ENCODE measurements around the gene ADRM1.

The ADRM1 gene

DNA sequence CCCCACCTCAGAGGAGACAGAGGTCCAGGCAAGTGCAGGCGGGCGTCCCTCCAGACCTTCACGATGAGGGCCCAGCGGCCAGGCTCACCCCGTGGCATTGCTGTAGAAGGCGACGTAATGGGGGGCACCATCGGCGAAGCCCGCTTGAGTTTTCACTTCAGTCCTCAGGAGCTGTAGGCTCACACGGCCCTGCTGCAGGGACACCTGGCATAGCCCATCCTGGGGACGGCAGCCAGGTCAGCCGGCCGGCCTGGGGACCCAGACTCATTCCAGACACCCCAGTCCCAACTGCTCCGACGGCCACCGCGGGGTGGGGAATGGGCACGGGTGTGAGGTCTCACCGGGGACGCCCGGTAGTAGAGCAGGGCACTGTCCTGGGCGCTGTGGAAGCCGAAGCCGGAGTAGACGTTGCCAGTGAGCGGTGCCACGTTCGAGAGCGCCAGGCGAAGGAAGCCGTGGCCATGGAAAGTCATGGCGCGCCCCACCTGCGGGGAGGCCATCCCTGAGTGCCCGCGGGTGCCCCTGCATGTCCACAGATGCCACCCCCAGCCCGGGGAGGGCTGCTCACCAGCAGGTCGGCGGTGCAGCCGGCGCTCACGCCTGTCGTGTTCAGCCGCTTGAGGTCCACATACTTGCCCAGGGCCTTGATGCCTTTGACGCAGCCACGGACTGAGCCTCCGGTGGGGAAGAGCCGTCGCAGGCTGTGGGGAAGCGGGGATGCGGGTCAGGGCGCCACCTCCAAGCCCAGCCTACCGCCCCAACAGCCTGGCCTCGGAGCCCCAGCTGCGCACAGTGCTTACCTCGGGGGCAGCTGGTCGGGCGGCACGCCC is 9.2 kb downstream of the ADRM1 start:
- no peak for DNase-seq (ENCODE audit: low read depth)

DNA sequence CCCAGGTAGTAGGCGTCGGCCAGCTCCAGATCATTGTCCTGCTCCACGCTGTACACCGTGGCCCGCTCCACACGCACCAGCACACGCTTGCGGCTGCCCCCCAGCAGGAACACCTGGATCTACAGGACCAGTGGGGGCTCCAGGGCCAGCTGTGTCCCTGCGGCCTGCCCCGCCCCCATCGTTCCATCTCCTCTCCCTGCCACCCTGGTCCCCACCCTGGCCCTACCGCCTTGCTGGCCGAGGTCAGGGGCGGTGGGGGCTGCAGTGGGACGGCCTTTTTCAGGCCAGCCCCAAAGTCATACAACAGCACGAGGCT is 9.8 kb downstream of the ADRM1 start:
- DNase-seq (ENCODE audit: low read depth): no peak

DNA sequence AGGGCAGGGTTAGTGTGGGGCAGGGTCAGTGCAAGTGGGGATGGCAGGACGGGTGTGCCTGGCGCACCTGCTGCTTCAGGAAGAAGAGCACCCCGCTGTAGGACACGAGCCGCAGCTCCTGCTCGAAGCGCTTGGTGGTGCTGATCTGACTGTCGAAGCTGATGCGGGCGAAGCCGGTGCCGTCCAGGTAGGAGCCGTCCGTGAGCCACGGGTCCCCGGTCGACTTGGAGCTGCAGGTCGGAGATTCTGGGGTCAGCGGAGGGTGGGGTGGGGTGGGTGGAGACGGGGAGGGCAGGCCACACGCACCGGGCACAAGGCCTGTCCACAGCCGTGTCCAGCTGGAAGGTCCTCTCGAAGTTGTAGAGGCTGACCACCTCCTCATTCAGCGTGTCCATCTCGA is 10.2 kb downstream of the ADRM1 start:
- no peak for DNase-seq (ENCODE audit: low read depth)

DNA sequence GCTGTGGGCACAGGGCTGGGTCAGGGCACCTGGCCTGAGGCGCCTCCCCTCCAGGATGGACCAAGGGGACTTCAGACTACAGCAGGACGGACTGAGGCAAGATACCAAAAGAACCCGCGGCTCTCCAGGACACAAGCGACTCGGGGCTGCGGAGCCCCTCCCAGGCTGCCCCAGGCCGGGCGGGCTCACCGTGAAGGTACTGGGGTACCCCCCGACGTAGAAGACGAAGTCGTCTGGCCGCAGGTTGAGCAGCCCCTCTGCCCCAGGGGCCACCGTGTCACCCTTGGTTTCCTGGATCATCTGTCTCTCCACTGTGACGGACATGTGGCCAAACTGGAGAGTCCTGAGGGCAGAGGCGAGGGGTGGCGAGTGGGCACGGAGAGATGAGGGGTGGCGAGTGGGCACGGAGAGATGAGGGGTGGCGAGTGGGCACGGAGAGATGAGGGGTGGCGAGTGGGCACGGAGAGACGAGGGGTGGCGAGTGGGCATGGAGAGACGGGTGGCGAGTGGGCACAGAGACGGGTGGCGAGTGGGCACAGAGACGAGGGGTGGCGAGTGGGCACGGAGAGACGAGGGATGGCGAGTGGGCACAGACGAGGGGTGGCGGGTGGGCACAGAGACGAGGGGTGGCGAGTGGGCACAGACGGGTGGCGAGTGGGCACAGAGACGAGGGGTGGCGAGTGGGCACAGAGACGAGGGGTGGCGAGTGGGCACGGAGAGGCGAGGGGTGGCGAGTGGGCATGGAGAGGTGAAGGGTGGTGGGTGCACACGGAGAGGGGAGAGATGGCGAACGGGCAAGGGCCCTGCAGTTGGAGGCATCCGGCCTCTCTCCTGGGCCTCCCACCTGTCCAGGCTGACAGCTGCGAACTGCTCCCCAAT is 10.9 kb downstream of the ADRM1 start:
- no peak for DNase-seq (ENCODE audit: low read depth)

DNA sequence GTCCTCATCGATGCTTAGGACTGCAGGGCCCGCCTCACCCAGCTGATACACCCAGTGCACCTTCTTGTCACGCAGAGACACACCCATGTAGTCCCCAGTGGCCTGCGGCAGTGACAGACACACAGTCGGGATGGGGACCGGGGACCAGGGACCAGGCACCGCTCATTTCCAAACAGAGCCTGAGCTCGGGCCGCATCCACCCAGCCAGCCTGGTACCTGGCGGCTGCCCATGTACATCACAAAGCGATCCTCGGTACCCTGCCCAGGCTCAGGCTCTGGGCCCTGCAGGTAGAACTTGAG is 11.5 kb downstream of the ADRM1 start:
- DNase-seq (ENCODE audit: low read depth): no peak

DNA sequence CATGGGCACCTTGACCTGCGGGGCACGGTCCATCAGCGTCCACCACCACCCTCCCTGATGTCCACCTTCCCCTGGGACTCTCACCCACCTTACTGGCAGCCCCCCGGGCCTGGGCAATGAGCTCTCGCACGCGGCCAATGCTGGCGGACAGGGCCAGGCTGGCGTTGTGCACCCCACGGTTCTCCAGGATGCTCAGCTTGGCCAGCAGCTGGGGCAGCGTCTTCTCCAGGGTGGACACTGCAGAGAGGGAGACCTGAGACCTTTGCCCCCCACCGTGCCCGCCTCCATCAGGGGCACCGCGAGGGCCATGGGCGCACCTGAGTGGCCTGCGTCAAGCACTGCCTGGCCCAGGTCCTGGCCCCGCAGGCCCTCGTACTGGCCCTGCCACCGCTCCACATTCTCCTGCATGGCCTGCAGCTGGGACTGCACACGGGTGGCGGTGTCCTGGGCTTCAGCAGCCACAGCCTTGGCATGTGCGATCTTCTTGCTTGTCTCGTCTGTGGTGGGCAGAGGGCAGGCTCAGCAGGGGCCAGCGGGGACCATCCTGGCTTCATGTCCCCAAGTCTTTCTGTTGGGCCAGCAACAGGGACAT is 12.0 kb downstream of the ADRM1 start:
- DNase-seq (ENCODE audit: low read depth): no peak

DNA sequence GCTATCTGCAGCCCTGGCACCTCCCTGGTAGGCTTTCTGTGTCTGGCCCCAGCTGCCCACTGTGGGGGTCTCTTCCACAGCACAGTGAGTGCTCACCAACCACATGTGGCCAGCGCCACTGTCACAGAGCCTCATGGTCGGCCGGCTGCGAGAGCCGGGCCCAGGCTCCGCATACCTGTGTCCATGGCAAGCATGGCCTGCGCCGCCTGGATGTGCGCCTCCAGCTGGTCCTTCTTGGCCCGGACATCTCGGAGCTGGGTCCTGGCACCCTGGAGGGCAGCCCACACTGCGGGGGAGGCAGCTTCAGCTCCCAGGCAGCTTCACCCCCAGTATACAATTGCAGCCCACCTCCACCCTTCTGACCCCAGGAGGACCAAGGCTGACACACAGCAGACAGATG is 13.0 kb downstream of the ADRM1 start:
- no peak for DNase-seq (ENCODE audit: low read depth)

DNA sequence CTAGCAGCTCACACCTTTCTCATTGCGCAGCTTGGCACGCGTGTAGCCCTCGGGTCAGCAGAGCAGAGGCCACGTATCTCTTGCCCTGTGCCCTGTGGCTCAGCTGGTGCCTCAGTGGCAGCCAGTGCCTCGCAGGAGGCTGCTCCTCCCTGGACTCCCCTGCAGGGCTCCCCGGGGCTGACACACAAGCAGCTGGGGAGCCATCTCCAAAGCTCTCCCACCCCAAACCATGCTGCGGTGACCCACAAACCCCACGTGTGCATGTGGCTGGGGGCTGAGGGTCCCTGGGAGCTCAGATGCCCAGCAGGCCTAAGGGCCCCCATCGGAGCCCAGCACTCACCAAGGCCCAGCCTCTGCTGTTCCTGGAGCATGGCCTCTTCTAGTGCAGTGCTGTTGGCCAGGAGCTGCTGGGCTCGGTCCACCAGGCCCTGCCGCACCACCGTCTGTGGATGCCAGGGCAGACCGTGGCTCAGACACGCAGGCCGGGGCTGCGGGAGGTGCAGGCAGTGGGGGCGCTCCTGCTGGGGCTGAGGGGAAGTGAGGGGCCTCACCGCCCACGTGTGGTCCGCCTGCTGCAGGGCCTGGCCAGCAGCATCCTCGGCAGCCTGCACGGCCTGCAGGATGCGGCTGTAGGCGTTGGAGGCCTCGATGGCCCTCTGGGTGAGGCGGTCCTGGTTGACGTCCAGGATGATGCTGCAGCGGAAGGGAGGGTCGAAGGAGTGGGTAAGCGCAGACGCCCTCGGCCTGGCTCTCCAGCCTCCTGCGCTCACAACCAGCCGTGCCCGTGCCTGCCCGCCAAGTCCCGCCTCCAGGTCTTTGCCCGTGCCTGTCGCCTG is 13.8 kb downstream of the ADRM1 start:
- no peak for DNase-seq (ENCODE audit: low read depth)

DNA sequence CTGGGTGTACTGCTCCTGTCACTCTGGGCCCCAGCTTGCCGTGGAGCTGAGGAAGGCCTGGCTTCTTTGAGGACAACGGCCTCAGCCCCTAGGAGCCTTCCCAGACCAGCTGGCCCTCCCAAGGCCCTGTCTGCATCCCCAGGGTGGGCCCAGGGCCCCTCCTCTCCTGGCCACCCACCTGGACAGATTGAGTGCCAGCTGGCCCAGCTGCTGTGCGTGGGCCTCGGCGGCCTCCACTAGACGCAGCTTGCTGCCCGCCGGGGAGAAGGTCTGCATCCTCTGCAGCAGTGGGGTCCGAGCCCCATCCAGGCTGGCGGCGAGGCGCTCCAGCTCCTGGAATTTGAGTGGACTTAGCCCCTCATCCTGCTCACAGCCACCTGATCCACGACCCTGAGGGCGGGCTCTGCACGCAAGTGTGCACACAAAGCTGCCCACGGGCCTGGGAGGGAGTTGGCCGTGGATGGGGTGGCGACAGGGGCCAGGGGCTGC is 14.4 kb downstream of the ADRM1 start:
- no peak for DNase-seq (ENCODE audit: low read depth)

DNA sequence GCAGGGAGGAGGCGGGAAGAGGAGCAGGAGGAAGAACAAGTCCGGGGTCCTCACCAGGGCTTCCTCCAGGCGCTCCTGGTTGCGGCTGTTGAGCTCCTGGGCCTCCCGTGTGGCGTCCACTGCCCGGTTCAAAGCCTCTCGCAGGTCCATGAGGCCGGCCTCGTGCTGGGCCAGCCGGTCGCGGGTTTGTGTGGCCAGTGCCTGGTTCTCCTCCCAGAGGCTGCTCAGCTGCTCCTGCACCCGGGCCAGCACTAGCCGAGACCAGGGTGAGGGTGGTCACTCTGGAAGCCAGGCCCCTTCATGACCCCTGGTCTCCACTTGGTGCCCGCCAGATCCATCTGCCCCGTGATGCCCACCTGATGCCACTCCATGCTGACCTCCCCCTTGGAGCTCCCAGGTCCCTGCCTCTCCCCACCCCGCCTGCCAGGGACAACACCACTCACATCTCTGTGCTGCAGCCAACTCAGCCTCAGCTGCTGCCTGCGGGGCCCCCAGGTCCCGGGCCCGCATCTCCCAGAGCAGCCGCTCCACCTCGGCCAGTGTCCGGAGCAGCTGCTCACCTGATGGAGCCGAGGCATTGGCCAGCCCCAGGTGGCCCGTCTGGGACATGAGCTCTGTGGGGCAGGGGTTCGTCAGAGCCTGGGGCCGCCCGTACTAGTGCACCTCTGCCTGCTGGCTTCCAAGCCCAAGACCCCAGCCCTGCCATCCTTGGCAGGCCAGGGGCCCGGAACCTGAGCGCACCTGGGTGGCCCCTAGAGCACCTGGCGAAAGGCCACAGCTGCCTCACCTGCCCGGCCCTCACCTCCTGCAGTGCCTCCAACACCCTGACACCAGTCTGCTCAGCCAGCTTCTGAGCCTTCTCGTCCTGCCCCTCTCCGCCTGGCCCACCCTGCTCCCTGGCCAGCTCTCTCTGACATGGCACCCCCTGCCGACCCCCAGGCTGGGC is 15.9 kb downstream of the ADRM1 start:
- DNase-seq (ENCODE audit: low read depth): no peak

DNA sequence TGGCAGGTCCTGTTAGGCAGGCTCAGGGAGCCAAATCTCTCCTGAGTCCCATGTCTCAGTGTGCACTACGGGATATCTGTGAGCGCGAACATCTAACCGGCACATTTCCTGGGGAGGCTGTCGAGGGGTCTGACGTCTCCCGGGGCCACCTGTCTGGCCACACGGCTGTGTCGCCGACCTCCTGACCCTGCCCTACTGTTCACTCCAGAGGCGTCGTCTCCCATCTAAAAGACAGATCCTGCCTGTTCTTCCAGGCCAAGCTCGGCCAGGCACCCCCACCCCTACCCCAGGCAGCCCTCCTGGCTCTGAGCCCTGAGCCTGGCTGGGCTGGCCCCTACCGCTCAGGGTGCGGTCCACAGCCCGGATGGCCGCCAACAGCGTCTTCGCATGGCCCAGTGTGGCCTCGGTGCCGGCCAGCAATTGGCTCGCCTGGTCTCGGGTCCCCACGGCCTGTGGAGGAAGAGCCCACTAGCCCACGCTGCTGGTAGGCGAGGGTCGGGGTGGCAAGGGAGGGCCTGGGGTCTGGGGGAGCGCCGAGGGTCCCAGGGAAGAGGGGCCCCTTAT is 16.6 kb downstream of the ADRM1 start:
- no peak for DNase-seq (ENCODE audit: low read depth)

DNA sequence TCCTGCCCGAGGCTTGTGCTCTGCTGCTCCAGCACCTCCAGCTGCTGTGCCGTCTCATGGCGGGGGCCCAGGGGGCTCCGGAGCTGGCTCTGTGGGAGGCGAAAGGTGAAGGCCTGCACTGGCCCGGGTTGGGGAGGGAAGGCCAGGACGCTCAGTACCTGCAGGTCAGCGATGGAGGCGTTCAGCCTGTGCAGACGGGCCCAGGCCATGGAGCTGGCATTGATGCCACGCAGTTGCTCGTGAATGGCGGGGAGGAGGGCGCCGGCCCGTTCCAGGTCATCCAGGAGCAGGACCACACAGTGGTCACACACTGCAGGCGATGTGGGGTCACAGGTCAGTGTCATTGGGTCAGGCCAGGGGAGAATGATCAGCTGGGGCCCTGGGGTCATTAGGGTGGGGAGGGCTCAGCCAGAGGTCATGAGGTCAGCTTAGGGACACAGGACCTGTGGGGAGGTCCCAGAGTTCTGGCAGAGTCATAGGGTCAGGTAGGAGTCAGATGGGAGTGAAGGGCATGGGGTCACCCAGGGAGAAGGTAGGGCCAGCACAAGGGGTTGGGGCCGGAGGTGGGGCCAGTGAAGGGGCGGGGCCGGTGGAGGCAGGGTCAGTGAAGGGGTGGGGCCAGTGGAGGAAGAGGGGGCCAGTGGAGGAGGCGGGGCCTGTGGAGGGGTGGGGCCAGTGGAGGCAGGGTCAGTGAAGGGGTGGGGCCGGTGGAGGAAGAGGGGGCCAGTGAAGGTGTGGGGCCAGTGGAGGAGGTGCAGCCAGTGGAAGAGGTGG is 18.0 kb downstream of the ADRM1 start:
- DNase-seq (ENCODE audit: low read depth): no peak

DNA sequence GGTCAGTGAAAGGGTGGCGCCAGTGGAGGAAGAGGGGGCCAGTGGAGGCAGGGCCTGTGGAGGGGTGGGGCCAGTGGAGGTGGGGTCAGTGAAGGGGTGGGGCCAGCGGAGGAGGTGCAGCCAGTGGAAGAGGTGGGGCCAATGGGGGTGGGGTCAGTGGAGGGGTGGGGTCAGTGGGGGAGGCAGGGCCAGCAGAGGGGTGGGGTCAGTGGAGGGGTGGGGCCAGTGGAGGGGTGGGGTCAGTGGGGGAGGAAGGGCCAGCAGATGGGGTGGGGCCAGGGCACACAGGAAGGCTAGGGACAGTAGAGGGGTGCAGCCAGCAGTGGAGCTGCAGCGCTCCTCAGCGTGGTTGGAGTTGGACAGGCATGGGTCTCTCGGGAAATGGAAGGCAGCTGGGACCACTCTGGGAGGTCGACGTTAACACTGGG is 18.7 kb downstream of the ADRM1 start:
- no peak for DNase-seq (ENCODE audit: low read depth)

DNA sequence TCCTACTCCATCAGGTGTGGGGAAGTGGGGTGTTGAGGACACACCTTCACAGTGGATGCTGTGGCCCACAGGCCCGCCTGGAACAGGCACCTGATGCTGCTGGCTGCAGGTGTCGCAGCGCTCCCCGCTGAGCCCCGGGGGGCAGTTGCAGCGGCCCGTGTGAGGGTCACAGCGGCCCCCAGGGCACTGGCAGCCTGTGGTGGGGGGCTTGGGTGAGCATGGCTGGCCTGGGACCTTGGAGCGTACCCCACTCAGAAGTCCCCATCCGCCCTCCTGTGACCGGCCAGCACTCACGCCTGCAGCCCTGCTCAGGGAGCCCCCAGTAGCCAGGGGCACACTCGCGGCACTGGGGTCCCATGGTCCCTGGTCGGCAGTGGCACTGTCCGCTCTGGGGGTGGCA is 19.2 kb downstream of the ADRM1 start:
- DNase-seq (ENCODE audit: low read depth): no peak

DNA sequence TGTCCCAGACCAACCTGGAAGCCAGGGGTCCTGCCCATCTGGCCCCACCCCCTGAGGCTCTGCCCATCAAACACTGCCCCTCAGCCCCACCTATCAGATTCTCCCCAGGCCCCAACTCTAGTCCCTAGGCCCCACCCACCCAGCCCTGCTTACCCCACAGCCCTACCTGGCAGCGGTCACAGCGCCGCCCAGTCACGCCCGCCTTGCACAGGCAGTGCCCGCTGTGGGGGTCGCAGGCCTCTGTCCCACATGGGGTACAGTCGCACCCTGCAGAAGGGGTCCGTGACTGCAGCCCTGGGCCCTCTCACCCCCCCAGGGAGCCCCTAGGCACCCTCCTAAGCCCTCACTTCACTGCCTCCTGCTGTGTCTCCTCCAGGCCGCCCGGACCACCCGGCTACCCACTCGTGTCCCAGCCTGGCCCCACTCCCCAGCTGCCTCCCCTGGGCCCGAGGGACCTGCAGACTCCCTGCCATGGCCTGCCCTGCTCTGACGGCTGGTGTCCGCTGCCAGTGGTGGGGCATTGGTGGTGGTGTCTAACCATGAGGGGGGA is 19.8 kb downstream of the ADRM1 start:
- no peak for DNase-seq (ENCODE audit: low read depth)

DNA sequence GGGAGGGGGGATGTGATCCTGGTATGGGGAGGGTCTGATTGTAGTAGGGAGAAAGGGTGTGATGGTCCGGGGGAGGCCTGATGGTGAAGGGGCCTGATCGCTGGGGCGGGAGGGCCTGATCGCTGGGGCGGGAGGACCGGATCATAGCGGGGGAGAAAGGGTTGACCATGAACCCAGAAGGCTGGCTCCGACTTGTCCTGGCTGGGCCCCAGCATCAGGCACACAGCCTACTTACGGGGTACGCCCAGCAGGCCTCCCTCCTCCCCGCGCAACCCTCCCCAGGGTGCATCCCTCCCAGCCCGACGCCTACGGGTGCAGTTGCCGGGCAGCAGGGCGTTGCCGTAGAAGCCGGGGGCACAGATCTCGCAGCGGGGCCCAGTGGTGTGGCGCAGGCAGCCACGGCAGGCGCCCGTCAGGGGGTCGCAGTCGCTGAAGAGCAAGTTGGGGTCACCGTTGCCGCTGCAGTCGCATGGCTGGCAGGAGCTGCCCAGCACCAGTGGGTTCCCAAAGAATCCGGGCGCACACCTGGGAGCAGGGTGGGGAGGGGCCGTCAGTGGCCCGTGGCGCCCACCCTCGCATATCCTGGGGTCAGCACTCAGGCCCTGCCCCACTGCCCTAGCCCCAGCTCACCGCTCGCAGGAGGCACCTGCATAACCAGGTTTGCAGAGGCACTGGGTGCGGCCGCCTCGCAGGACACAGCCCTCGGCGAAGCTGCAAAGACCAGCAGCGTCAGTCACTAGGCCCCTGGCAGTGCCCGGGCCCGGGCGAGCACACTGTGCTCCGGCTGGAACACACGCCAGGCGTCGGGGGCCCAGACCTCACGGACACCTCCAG is 20.6 kb downstream of the ADRM1 start:
- no peak for DNase-seq (ENCODE audit: low read depth)

DNA sequence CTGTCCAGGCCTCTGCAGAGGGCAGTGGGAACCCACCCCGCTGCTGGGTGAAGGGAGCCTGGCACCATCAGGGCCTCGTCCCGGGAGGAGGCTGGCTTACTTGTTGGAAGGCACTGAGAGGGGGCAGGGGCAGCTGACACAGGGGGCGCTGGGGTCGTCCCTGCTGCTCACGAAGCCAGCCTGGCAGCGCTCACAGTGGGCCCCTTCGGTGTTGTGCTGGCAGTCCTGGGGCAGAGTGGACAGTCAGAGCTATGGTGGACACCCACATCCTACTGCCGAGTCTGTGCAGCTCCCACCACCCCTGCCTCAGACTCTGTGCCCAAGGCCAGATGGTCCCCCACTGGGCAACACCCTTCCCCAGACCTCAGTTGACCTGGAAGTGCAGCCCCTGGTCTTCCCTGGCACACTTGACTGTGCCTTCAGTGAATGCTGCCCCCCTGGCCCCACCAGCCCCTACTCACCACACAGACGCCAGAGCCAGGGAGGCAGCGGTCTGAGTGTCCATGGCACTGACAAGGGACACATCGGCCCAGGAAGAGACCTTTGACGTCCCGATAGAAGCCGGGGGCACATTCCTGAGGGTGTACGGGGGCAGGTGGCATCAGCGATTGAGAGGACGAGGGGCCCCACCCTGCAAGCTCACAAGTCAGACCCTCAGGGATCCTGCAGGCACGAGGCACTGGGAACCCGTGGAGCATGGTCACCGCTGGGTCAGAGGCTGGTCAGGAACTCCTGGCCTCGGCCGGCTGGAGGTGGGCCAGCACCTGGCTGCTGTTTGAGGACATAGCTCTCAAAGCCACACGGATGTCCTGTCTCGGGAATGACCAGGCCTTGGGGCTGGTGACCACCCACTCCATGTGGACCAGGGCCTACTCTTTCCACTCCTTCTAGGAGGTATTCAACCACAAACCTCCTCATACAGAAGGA is 21.4 kb downstream of the ADRM1 start:
- DNase-seq (ENCODE audit: low read depth): no peak

Data from T follicular helper cell (primary cell).